Left lung (tissue), 10 donors: Measurements from ENCODE around the gene SEPTIN10. TPM values are rescaled to one million over a fixed set of nuclear protein-coding genes. Genes with fewer than 3 reads are reported as not detected.

Experiments used
- ATAC-seq: fragments of 200-7000 bp; cut with Tn5 transposase; one replicate; pipeline ENCODE4 v1.9.1; 2020; ENCODE audit warnings: moderate library complexity
- DNase-seq, 4 donors: peaks; one replicate each; pipeline ENCODE4 v3.0.0-alpha.2; 2013 to 2020
- H3K27ac ChIP-seq, 2 donors: fragments of 200-600 bp; sonication (generic) in 1 of 2; one replicate each; pipeline versions ENCODE4 v1.5.0 to v1.8.0; 2020 to 2021
- H3K27me3 ChIP-seq, 2 donors: fragments of 200-600 bp; sonication (generic) in 1 of 2; one replicate each; pipeline versions ENCODE4 v1.5.0 to v1.8.0; 2020 to 2021
- H3K36me3 ChIP-seq, 2 donors: fragments of 200-600 bp; sonication (generic) in 1 of 2; one replicate each; pipeline versions ENCODE4 v1.5.0 to v1.8.0; 2020 to 2021
- H3K4me1 ChIP-seq, 2 donors: fragments of 200-600 bp; one replicate each; pipeline ENCODE4 v1.8.0; 2021
- H3K4me3 ChIP-seq, 2 donors: fragments of 200-600 bp; sonication (generic) in 1 of 2; one replicate each; pipeline versions ENCODE4 v1.5.0 to v1.8.0; 2020 to 2021; ENCODE audit warnings: mild to moderate bottlenecking in 1 of 2
- H3K9me3 ChIP-seq, 2 donors: fragments of 200-600 bp; sonication (generic) in 1 of 2; one replicate each; pipeline versions ENCODE4 v1.5.0 to v1.8.0; 2020 to 2021
- intact Hi-C, 2 donors: fragments of 100-400 bp; cut with DNase I; formaldehyde crosslinking; loops; one replicate each; pipeline versions ENCODE4 v1.11.2 to v1.14.2; 2022
- polyA plus RNA-seq, 6 donors: library from polyadenylated mRNA; unstranded; fragments of 120-200 nt; gene quantifications; one replicate each; pipeline ENCODE4 v1.2.1, GENCODE V29; 2013; ENCODE audit not compliant: insufficient read length in 6 of 6
- total RNA-seq, 2 donors: library from RNA; stranded (reverse); fragmentation: NEBNext Ultra II Directional; extraction: Animal tissue kit (Norgen Biotek cat#: 25700); gene quantifications; one replicate each; pipeline ENCODE4 v1.2.1, GENCODE V29; 2021
- TF ChIP-seq, protein P1 (sequence below), 2 donors: fragments of 200-600 bp; sonication (generic) in 1 of 2; IDR thresholded peaks; one replicate each; pipeline versions ENCODE4 v1.5.0 to v1.8.0; 2021; ENCODE audit warnings: antibody characterized with exemption in 2 of 2
- donor health status: DM: no; HTN: yes; CAD: no.
- donor health status: DM: no; HTN: no; CAD: no.

SEPTIN10 gene
- total and polyA plus RNA-seq, 8 donors = 66.6 to 152 (median 130) TPM

DNA sequence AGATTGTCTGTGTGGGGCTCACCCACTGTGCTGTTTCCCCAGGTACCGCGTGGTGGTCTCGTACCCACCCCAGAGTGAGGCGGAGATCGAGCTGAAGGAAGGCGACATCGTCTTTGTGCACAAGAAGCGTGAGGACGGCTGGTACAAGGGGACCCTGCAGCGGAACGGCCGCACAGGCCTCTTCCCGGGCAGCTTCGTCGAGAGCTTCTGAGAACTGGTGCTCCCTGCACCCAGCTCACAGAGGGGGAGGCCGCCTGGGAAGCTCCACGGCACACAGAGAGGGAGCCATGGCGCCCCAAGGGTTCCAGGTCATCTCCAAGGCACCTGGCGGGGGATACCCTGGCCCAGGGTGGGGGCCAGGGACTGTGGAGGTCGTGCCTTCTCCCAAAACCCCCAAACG, 112.3 kb downstream of the SEPTIN10 start:
- DNase-seq (no peak), ATAC-seq (no peak)
- TF ChIP-seq, protein P1, sequence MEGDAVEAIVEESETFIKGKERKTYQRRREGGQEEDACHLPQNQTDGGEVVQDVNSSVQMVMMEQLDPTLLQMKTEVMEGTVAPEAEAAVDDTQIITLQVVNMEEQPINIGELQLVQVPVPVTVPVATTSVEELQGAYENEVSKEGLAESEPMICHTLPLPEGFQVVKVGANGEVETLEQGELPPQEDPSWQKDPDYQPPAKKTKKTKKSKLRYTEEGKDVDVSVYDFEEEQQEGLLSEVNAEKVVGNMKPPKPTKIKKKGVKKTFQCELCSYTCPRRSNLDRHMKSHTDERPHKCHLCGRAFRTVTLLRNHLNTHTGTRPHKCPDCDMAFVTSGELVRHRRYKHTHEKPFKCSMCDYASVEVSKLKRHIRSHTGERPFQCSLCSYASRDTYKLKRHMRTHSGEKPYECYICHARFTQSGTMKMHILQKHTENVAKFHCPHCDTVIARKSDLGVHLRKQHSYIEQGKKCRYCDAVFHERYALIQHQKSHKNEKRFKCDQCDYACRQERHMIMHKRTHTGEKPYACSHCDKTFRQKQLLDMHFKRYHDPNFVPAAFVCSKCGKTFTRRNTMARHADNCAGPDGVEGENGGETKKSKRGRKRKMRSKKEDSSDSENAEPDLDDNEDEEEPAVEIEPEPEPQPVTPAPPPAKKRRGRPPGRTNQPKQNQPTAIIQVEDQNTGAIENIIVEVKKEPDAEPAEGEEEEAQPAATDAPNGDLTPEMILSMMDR (IDR thresholded peaks at IDR 0.05) = no peak
- Histone ChIP-seq H3K4me3 (no peak overlapping the region), H3K27me3 (no peaks in the 10 kb centered on the region), H3K9me3 (peaks cover 0 to 2% of the 10 kb centered on the region in 2 donors), H3K27ac (no peak overlapping the region), H3K4me1 (peaks cover 7 to 15% of the 10 kb centered on the region in 2 donors), H3K36me3 (peaks cover 0 to 9% of the 10 kb centered on the region in 2 donors)
- intact Hi-C loops = no loop called here

DNA sequence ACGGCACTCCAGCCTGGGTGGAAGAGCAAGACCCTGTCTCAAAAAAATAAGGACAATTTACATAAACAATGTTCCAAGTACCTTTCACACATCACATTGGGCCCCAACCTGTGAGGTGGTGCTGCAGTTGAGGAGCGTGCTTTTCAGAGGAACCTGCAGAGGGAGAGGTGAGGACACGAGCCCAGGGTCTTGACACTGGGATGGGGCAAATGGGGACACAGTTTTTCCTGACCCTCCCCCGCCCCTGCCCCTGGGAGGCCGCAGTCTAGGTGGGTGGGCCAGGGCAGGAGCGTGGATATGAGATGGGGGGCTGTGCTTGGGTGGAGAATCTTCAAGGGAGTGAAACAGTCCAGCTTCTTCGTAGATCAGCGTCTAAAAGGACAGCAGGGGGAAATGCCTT, 112.9 kb downstream of the SEPTIN10 start:
- no peaks in the 10 kb centered on the region for H3K27me3 ChIP-seq
- TF ChIP-seq, protein P1 (IDR thresholded peaks at IDR 0.05) = no peak
- no peak overlapping the region for H3K27ac ChIP-seq
- DNase-seq (no peak), ATAC-seq (no peak)
- peaks cover 0 to 2% of the 10 kb centered on the region in 2 donors for H3K9me3 ChIP-seq
- peaks cover 0 to 9% of the 10 kb centered on the region in 2 donors for H3K36me3 ChIP-seq
- no peak overlapping the region for H3K4me3 ChIP-seq
- peaks cover 7 to 15% of the 10 kb centered on the region in 2 donors for H3K4me1 ChIP-seq
- intact Hi-C loops = no loop called here

DNA sequence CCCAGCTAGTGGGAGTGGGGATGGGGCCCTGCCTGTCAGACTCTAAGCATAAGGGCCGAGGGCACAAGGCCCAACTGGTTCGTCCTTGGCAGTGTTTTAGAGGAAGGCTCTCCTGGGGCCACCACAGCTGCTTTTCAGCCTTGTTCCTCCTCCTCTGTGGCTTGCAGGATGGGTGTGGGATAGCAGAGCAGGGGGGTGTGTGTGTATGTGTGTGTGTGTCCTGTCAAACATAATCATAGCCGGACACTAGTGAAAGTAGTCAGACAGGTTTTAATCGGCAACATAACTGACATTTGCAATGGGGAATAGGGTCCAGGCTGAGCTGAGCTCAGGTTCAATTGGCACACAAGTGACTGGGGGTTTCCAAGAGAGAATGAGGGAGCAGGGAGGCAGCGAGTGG, 114.2 kb downstream of the SEPTIN10 start:
- peaks cover 0 to 9% of the 10 kb centered on the region in 2 donors for H3K36me3 ChIP-seq
- DNase-seq = peak in 1 of 4 donors; percentile 64
- H3K27ac ChIP-seq = no peak overlapping the region
- TF ChIP-seq, protein P1 (IDR thresholded peaks at IDR 0.05) = no peak
- intact Hi-C loops = loop anchor here in 1 of 2 donors (5.0 kb wide), 1 partner anchor 372 kb away; the partner anchor contains the start of gene SH3RF3
- no peak overlapping the region for H3K4me3 ChIP-seq
- H3K9me3 ChIP-seq = no peaks in the 10 kb centered on the region
- ATAC-seq = peak; percentile 66
- no peaks in the 10 kb centered on the region for H3K27me3 ChIP-seq
- peaks cover 7 to 15% of the 10 kb centered on the region in 2 donors for H3K4me1 ChIP-seq

DNA sequence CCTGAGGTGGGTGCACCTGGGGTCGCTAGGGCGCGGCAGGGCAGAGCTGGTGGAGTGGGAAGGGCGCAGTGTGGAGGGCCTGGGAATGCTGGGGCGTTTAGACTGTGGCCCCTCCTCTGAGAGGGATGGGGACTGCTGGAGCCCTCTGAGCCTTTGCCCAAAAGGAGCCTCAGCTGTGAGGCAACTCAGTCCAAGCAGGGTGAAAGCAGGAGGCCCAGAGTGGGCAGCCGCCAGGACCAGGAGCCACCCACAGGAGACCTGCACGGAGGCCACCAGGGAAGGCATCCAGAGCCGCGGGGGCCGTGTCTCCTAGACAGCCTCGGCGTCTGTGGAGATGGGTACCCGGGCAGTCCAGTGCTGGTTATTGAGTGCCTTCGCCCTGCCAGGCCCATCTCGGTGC, 114.9 kb downstream of the SEPTIN10 start:
- TF ChIP-seq, protein P1 (IDR thresholded peaks at IDR 0.05) = no peak
- DNase-seq = no peak
- no peak overlapping the region for H3K27ac ChIP-seq
- H3K4me1 ChIP-seq = peaks cover 7 to 15% of the 10 kb centered on the region in 2 donors
- H3K36me3 ChIP-seq = peaks cover 0 to 9% of the 10 kb centered on the region in 2 donors
- H3K4me3 ChIP-seq = no peak overlapping the region
- H3K27me3 ChIP-seq = no peaks in the 10 kb centered on the region
- H3K9me3 ChIP-seq = no peaks in the 10 kb centered on the region
- ATAC-seq = no peak
- intact Hi-C loops = loop anchor here in 1 of 2 donors (5.0 kb wide), 1 partner anchor 372 kb away; the partner anchor contains the start of gene SH3RF3

DNA sequence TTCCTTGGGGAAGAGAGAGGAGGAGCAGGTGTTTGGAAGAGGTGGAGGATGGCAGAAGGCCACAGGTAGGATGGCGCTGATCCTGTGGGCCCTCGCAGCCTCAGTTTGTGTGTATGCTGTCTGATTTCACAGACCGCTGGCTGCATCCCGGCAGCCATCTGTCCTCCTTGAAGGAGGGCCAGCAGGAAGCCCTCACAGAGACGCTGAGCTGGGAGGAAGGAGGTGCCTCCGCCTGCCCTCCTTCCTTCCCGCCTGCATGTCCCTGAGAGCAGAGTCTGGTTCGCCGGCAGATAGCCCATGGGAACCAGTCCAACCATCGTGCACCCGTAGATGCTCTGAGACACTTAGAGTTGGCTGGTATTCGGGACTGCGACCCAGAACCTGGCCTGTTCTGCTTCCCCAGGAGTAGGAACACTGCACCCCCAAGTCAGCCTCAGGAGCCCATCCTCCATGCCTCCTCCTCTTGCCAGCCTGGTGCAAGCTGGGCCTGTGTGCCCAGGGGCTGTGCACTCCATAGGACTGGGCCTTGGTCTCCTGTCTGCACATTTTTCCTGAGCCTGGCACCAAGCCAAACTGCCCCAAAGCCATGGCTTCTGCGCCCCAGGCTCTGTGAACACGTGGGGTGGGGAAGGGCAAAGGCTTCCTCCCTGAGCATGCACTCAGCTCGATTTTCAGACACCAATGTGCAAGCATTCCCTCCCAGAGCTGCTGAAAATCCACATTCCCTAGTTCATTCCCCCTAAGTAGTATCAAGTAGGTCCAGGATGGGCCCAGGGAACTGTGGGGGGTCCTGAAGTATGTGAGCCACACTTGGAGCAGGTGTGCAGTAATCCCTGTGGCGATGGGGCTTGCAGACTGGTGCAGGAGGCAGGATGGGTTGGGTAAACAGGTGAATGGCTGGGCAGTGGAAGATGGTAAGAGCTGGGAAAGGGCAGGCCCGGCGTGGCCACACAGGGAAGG, 115.6 kb downstream of the SEPTIN10 start:
- Histone ChIP-seq H3K27me3 (no peaks in the 10 kb centered on the region), H3K4me3 (no peak overlapping the region), H3K9me3 (no peaks in the 10 kb centered on the region), H3K27ac (no peak overlapping the region), H3K36me3 (peaks cover 0 to 9% of the 10 kb centered on the region in 2 donors), H3K4me1 (peaks cover 7 to 15% of the 10 kb centered on the region in 2 donors)
- intact Hi-C loops = loop anchor here in 1 of 2 donors (5.0 kb wide), 1 partner anchor 371 kb away; the partner anchor contains the start of gene SH3RF3
- ATAC-seq (no peak), DNase-seq (peak in 1 of 4 donors; percentile 55)
- TF ChIP-seq, protein P1 (IDR thresholded peaks at IDR 0.05) = no peak
